Posterior cingulate gyrus (tissue), 11 donors: ENCODE measurements around the gene LRRC4C.
A peak's percentile ranks its signal among the peaks of the same experiment; 100 is the strongest.

Experiments used
- DNase-seq, 10 donors: peaks; one replicate each; pipeline versions ENCODE4 v3.0.0 to v3.0.0-alpha.2; 2020 to 2021; ENCODE audit warnings: mixed read lengths in 3 of 10
- intact Hi-C: fragments of 100-400 bp; cut with DNase I; formaldehyde crosslinking; loops from one replicate; pipeline ENCODE4 v1.15.1; 2023

LRRC4C gene

DNA sequence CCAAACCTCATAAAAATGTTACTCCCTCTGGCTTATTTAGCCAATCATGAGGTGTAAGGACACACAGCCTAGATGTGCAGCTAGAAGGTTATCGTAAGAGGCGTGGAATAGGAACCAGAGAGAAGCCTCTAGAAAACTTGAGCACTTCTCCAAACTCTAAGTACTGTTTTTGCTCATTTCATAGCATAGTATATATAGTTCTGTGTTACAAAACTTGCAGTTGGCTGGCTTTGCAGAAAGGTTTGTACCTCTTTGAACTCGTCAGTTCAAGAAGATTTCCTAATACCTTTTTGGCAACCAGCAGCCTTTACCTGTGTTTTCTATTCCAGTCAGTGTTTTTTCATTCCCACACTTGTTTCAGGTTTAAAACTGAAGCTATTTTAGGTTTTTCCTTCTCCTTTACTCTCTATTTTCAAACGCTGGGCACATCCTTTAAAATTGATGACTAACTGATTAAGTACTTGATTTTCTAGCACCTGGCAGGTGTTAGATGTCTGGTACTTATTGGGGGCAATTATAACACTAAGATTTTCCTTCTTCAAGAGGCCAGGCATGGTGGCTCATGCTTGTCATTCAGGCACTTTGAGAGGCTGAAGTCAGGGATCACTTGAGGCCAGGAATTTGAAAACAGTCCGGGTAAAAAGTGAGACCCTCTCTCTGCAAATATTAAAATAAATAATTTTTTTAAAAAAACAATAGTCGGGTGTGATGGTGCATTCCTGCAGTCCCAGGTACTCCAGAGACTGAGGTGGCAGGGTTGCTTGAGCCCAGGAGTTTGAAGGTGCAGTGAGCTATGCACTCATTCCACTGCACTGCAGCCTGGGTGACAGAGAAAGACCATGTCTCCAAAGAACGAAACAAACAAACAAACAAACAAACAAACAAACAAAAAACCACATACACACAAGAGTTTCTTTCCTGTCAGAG lies 125.2 kb downstream of the LRRC4C start:
- no peak for DNase-seq
- intact Hi-C loops = no loop called here

- intact Hi-C loops = no loop called here
- no peak for DNase-seq
Measured at GRCh38 chr11:41333357-41333756, 126.1 kb downstream of the LRRC4C start.

DNA sequence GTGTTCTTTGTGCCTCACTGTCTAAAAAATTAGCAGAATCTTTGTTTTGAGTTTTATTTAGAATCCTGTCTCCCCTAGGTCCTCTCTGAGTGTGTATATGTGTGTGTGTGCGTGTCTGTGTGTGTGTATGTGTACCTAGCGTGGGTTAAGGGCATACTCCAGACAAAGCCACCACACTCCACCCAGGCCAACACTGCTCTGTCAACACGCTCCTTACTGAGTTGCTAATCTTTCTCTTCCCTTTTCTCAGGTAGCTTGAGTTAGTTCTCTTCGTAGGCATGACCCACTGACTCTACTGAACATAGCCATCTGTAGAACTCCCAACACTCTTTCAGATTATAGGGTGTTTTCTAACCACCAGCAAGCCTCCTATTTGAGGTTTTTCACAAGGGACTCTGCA lies 131.1 kb downstream of the LRRC4C start:
- intact Hi-C loops = no loop called here

DNA sequence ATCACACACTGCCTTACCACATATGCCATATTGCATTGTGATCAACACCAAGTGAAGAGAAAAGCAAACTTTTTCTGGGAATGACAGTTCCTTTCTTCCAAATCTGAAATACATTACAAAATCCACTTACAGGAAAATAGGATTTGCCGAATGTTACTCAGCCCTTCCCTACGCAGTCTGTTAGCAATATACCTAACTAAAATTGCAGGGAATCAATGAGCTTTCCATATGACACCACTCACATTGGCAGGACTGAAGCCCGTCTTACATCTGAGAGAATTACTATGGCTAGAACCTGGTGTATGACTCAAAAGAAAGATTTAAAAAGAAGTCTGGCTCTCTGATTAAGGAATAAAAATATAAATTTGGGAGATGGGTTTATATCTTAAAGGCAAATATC lies 136.0 kb downstream of the LRRC4C start:
- intact Hi-C loops = no loop called here
- DNase-seq = no peak

More for the DNA sequence above, 131.1 kb downstream of the LRRC4C start:
- no peak for DNase-seq

GRCh38 chr11:41320653-41321052 lies 138.8 kb downstream of the LRRC4C start:
- intact Hi-C loops = no loop called here
- DNase-seq = no peak

DNA sequence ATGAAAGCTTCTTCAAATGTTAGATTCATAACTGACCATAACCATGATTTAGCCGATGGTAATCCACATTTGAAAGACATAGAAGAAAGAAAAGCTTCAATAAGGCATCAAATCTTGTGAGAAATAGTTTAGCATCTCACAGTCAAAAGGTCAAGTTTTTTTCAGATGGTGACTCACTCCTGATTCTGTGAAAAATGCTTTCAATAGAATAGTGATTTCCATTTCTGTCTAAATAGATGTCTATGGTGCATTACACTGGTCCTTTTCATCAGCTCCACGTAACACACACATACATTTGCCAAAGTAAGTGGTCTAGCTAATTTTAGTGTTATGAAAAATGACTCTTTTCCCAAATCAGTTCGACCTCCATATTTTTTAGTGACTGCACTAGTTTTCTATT lies 139.2 kb downstream of the LRRC4C start:
- intact Hi-C loops = no loop called here
- DNase-seq = no peak

- intact Hi-C loops = no loop called here
- DNase-seq = no peak
Measured at GRCh38 chr11:41319434-41319833, 140.0 kb downstream of the LRRC4C start.

DNA sequence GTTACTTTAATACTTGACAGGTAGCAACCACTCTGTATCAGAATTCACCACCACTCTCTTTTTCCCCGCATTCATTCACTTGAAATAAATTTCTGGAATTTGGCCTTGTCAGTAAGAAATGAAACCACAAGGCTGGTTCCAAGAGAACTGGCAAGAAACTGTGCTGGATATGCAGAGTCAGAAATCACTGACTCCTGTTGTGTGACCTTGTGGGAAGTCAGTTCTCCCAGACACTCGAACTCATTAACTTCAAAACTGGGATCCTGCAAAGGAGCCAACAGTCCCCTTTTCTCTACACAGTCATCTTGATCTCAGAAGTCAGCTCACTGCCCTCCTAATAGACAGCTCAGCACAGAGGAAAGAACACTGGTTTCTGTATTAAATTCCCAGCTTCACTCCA lies 142.7 kb downstream of the LRRC4C start:
- intact Hi-C loops = no loop called here
- DNase-seq = no peak

GRCh38 chr11:41313226-41313625 lies 146.2 kb downstream of the LRRC4C start:
- no peak for DNase-seq
- intact Hi-C loops = no loop called here

- intact Hi-C loops = no loop called here
- no peak for DNase-seq
Measured at GRCh38 chr11:41309716-41310115, 149.7 kb downstream of the LRRC4C start.

DNA sequence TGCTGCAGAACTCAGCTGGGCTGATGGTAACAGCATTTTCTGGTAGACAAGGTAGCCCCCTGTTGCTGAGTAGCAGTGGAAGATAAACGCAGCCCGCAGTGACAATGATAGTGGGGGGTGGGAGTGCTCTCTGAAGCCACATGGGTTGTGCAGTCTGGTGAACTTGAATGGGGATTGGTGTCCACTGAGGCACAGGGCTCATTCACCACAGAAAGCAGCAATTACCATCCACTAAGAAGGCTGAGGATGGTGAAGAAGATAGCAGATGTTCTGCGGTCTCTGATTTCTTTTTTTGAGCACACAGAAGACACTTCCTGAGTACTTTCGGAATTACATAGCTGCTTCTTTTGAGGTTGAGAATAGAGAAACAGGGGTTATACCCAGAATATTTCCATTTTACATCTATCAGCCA lies 150.3 kb downstream of the LRRC4C start:
- DNase-seq = no peak
- intact Hi-C loops = no loop called here

GRCh38 chr11:41308286-41308685 lies 151.2 kb downstream of the LRRC4C start:
- intact Hi-C loops = no loop called here
- no peak for DNase-seq

GRCh38 chr11:41307296-41308080 lies 152.0 kb downstream of the LRRC4C start:
- no peak for DNase-seq

DNA sequence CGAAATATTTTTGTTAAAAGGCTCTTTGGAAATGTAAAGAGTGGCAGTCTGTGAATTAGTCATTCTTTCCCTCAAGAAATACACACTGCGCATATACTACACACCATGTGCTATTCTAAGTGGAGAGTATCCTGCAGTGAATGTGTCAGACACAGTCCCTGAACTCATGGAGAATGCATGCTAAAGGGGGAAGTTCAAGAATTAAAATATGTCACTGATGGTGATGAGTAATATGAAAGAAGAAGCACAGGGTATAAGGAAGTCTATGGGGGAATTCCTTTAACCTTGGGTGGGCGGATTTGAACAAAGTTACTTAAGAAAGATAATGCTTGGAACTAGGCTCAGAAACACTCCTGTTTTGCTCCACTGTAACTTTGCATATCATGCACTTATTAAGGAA lies 153.0 kb downstream of the LRRC4C start:
- intact Hi-C loops = no loop called here
- DNase-seq = no peak

More at GRCh38 chr11:41307296-41308080, 152.0 kb downstream of the LRRC4C start:
- intact Hi-C loops = no loop called here

GRCh38 chr11:41301023-41301422 lies 158.4 kb downstream of the LRRC4C start:
- intact Hi-C loops = no loop called here
- DNase-seq = no peak

DNA sequence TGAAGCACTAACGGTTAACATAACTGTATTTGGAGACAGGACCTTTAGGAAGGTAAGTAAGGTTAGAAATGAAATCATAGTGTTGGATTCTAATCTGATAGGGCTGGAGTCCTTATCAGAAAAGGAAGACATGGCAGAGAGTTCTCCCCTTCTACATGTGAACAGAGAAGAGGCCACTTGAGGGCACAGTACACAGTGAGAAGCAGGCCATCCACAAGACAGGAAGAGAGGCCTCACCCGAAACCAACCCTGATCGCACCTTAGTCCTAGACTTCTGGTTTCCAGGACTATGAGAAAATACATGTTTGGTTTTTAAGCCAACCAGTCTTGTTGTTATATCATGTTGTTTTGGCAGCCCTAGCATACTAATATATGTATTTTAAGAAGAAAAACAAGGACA lies 170.0 kb downstream of the LRRC4C start:
- DNase-seq = no peak
- intact Hi-C loops = no loop called here

- no peak for DNase-seq
Measured at GRCh38 chr11:41286751-41287150, 172.7 kb downstream of the LRRC4C start.

DNA sequence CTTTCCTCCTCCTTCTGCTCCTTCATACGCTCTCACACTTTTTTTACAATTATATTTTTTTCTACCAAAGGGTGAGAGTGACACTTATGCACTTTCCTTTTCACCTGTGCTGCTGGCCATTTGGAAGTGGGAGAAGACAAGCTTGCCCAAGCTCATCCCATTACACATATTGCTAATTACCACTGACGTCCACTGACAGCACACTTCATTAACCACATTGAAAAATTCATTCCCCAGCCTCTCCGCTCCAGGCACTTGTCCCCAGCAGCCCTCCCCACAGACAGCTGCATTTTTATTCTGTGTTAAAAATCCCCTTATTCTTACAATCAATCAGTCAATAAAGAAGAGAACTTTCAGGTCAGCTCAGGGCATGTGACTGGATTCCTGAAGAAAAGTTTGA lies 175.1 kb downstream of the LRRC4C start:
- no peak for DNase-seq
- intact Hi-C loops = no loop called here

More at GRCh38 chr11:41286751-41287150, 172.7 kb downstream of the LRRC4C start:
- intact Hi-C loops = no loop called here

DNA sequence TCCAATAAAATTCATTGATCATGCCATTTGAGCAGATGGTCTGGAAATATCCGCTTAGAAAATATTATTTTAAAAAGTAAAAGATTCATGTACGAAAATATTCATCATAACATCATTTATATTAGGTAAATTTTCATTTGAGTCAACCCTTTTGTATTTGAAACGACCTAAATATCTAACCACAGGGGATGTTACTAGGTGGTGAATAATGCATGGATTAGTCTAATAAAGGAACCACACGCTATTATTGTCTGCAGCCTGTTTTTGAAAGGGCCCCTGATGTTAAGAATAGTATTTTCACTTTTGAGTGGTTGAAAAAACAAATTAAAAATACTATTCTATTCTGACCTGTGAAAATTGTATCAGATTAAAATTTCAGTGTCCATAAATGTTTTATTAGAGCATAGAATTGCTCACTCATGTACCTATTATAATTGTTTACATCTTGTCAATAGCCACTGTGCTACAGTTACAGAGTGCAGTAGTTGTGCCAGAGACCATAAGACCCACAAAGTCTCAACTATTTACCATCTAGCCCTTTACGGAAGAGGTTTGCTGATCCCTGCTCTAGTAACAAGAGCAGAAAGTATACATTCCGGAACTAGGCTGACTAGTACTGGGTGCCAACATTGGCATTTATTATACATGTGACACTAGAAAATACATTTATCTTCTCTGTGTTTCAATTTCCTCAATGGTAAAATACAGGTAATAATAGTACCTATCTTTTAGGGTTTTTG lies 176.1 kb downstream of the LRRC4C start:
- no peak for DNase-seq
- intact Hi-C loops = no loop called here

GRCh38 chr11:41282395-41282794 lies 177.1 kb downstream of the LRRC4C start:
- intact Hi-C loops = no loop called here
- DNase-seq = peak in 4 of 10 donors; percentile 13 to 70 (median 31)
